AG10803 (cell line): ENCODE results near the gene ZBP1.

Experiments used
- DNase-seq: peaks from one replicate; pipeline ENCODE4 v3.0.0; 2010; ENCODE audit warnings: low read depth
- H3K4me3 ChIP-seq: 2 replicates; pipeline ENCODE4 v1.5.1; 2011; ENCODE audit warnings: mild to moderate bottlenecking, low read length, control low read depth
- CTCF ChIP-seq: conservative IDR thresholded peaks from 2 replicates; pipeline ENCODE4 v1.5.1; 2011; ENCODE audit warnings: mild to moderate bottlenecking, low read length, control low read depth, inconsistent platforms

The ZBP1 gene

DNA sequence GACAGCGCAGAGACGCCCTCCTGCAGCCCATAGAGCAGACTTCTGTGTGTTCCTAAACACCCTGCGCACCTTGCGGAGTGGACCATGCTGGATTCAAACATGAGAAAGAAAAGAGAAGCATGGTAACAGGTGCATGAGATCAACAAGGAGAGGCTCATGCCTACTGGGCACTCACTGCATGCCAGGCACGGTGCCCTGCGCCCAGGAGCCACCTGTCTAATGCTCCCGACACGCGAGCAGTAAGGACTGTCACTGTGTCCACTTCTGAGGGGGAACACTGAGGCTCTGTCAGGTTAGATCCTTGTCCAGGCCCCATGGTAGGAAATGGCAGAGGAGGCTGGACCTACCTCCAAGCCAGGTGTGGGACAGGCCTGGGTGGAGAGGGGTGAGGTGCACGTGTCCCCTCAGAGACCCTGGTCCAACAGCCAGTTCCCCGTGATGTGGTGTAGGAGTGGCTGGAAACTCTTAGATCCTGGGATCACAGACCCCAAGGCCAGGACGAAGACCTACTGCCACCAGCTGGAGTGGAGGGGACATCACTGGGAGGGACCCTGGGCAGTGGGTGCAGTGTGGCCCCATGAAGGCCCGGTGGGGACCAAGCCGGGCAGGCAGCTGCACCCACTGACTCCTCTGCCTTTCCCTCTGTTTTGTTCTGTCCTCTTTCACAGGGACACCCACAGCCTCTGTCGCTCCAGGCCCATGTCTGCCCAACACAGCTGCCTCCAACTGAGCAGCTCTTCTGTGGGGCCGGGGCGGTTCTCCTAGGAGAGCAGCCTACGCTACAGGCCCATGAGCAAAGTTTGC, 29.5 kb downstream of the ZBP1 start:
- TF ChIP-seq CTCF: no peak
- no peak for DNase-seq
- no peak overlapping the region for H3K4me3 ChIP-seq

DNA sequence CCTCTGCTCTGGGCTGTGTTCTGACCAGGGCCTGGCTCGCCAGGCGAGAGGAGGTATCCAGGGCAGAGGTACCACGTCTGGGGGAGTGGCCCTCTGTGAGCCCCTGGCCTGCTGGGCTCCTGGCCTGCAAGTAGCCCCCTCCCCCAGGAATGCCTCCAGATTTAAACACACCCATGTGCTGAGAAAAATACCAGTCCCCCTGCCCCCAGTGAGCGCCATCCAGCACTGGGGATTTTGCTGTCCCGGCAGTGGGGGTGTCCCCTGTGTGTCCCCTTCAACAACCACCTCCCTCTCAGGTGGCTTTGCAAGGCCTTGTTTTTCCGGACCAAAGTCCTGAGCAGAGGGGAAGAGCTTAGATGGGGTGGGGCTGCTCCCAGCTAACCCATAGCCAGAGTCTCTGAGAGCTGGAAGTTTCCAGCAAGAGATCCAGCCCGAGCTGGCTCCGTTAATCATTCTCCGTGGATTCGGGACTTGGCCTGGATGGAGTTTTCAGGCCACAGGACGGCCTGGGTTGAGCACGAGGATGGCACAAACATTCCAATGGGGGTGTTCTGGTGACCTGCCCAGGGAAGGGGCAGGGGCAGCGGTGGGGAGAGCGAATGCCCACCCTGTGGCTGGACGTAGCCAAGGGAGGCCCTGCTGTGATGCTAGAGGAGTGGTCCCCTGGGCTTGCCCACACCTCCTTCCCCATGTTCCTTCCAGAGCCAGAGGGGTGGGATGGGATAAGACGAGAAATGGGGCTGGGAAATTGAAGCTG, 30.3 kb downstream of the ZBP1 start:
- no peak for DNase-seq
- no peak overlapping the region for H3K4me3 ChIP-seq
- no peak for TF ChIP-seq CTCF

DNA sequence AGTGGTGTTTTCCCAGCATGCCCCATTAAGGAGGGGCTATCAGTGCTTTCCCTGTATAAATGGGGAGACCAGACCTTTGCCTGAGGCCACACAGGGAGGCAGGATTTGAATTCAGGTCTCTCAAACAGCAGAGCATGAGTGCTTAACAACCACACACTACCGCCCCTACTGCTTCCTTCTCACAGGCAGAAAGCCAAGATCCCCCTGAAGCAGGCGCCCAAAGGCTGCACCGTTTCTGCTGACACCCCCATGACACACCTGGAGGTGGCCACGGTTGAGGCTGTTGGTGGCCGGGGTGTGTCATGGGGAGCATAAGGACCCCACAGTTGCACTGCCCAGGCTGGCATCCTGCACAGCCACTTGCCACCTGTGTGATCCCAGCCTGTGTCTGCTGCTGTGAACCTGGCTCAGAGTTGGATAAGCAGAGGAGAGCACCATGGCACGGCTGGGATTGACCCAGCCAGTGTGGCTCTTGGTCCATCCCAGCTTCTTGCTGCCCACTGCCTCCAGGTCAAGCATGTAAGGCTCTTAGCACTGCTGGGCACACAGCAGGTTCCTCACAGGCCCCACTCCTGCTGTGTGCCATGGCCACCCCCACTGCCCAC, 31.0 kb downstream of the ZBP1 start:
- no peak for DNase-seq
- no peak for TF ChIP-seq CTCF
- H3K4me3 ChIP-seq: no peak overlapping the region

GRCh38 chr20:57588596-57588995, 31.6 kb downstream of the ZBP1 start:
- TF ChIP-seq CTCF: no peak
- DNase-seq: no peak
- H3K4me3 ChIP-seq: no peak overlapping the region

- no peak for TF ChIP-seq CTCF
- no peak for DNase-seq
- H3K4me3 ChIP-seq: no peak overlapping the region
Observed at GRCh38 chr20:57587989-57588377, 32.2 kb downstream of the ZBP1 start.

GRCh38 chr20:57587278-57587988, 32.8 kb downstream of the ZBP1 start:
- no peak for TF ChIP-seq CTCF
- no peak overlapping the region for H3K4me3 ChIP-seq
- no peak for DNase-seq
